Lung microvascular endothelial cell (primary cell): Measurements from ENCODE around the gene OSCP1. TPM values are rescaled to one million over a fixed set of nuclear protein-coding genes. Genes with fewer than 3 reads are reported as not detected.

Experiments used
- DNase-seq, 2 donors: peaks; one replicate each; pipeline versions ENCODE4 v3.0.0 to v3.0.0-alpha.2; 2010; ENCODE audit warnings: low read depth in 2 of 2
- total RNA-seq: library from RNA; depleted of rRNA; stranded (reverse); fragments of >200 nt; gene quantifications from 2 replicates; pipeline ENCODE4 v1.2.1, GENCODE V29; 2014

Gene OSCP1
- total RNA-seq, 1 donor from 2014 or later: 4.2 TPM

DNA sequence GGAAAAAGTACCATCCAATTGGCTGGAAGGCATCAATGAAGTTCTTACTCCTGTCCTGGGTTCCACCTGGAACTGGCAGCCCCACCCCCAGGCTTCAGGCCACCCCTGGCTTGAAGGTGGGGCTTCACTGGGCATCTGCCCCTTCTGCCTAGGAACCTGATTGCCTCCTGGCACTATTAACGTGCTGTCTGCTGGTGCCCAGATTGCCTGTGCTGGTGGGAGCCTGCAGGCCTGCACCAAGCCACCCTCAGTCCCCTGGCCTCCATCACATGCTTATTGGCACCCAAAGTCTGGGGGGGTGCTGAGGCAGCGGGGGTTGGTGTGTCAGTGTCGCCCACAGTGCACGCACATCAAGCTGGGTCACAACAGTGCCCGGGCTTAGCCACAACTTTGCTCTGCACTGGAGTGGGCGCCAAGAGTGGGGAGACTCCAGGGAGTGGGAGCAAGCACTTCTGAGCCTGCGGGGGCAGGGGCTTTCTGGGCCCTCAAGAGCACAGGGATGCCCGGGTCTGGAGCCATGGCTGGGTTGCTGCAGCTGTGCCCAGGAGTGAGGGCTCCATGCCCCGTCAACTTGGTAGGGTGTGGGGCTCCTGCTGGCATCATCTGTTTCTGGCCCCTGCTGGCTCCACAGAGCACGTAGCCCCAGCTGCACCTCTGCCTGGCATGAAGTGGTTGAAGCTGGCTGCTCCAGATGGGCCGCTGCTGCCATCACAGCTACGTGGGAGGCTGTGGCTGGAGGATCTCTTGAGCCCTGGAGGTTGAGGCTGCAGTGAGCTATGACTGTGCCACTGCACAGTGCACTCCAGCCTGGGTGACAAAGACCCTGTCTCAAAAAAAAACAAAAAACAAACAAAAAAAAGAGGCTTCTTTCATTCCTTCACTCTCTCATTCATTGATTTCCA, 48.4 kb downstream of the OSCP1 start:
- no peak for DNase-seq

DNA sequence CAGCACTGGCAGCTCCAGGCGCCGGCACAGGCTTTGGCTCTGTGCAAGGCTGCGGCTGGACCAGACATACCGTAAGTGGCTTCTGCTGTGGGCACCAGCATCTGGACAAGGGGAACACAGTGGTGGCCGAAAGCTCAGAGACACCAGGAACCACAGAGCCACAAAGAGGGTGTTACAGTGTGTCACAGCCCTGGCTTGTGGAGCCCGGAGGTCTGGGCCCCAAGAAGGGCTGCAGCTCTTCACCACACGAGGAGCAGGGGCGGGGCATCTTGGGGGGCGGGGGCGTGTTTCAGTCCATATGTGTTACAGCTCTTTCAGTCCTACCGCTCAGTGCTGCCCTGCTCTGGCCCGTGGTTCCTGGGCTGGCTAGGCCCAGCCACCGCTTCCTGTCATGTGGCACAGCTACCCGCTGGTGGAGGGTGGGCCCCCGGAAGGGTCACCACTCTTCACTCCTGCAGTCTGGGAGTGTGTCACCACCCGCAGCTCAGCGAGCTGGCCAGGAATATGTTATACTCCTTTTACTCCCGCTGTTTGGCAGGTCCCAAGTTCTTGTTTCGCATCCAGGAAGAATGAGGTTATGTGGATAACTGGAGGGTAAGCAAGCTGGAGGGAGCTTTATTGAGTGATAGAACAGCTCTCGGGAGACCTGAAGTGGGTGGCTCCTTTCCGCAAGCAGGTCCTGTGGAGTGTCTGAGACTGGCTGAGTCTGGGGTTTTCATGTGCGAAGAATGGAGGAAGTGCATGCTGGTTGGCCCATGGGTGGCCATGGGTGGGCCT, 49.2 kb downstream of the OSCP1 start:
- DNase-seq: peak; percentile 62 to 65

DNA sequence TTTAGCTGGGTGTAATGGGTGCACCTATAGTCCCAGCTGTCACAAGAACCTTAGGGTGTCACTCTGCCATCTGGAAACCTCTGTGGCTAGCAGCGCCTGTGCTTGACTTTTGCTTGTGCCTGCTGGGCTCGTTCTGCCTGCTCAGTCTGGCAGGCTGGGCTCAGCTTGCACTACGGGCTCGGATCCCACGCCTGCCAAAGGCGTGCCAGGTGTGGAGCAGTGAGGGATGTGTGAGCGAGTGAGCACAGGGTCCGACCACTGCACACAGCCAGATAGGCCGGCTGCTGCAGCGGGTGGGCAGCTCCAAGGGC, 49.8 kb downstream of the OSCP1 start:
- no peak for DNase-seq

- DNase-seq: no peak
Observed at GRCh38 chr1:36398370-36398977, 51.8 kb downstream of the OSCP1 start.

GRCh38 chr1:36397378-36398230, 52.6 kb downstream of the OSCP1 start, which contains the start of gene LSM10:
Gene LSM10 (minus strand): TSS chr1:36397908. CDS start chr1:36394129, 3,779 bp downstream.
- peak; percentile 94 to 96 for DNase-seq

DNA sequence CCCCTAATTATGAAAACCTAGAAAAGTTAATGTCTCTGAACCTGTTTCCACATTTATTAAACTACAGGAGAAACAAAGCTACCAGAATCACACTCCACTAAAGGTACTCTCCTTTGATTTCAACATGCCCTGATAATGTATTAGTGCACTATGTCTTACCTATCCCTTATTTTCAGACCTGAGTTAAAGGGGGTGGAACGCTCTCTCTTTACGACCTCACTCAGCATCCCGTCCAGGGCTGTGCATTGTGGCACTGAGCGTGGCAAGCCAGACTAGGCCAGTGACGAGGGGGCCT, 53.2 kb downstream of the OSCP1 start:
- DNase-seq: no peak

GRCh38 chr1:36396359-36396758, 53.9 kb downstream of the OSCP1 start:
- no peak for DNase-seq

GRCh38 chr1:36393686-36394085, 56.6 kb downstream of the OSCP1 start:
- DNase-seq: no peak

GRCh38 chr1:36392836-36393235, 57.4 kb downstream of the OSCP1 start:
- no peak for DNase-seq

DNA sequence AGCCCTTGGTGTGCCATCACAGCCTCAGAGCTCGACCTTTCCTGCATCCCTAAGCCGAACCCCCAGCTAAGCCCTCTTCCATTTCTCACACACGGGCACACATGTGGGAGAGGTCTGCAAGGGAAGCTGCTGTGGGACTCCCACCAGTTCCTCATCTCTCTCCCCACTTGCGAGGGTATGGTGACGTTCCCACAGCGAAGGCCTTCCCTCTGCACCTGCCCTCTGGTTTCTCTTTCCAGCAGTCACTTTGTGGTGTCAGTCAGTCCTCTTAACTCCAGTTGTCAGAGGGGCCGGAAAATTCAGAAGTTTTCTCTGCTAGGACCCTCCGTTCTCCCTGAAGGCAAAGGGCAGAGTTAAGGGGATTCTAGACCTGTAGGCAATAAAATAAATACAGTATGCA, 59.0 kb downstream of the OSCP1 start:
- DNase-seq: no peak

GRCh38 chr1:36390411-36390810, 59.8 kb downstream of the OSCP1 start:
- no peak for DNase-seq

DNA sequence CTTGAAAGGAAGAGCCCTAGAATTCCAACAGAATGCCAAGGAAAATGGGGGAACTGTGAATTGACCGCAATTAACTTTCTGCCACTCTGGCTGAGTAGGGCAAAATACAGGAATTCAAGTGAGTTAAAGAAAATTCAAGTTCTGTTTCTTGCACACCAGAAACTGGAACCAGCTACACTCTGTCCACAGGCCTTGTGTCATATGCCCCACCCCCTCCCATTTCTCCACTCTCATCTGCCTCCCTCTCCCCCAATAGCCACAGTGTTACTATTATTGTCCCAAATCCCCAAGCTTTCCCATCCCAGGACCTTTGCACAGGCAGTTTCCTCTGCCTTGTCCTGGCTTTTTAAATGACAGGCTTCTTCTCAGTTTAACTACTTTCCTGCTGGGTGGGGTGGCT, 60.3 kb downstream of the OSCP1 start:
- DNase-seq: no peak

DNA sequence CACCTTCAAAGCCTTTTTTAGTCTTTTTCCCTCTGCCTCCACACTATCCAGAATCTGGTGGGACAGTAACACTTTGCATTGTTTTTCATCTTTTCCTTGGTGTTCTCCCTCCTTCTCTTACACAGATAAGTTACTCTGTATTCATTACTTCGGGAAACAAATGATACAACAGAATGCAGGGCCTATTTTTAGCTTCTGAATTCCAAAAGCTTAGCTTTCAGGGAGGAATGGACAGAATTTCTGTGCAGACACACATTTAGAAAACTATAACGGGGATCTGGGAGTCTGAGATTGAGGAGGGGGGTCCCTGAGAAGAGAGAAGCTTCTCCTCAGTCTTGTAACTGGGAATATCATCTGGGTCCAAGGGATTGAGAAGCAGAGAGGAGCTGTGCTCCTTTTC, 61.0 kb downstream of the OSCP1 start:
- no peak for DNase-seq

DNA sequence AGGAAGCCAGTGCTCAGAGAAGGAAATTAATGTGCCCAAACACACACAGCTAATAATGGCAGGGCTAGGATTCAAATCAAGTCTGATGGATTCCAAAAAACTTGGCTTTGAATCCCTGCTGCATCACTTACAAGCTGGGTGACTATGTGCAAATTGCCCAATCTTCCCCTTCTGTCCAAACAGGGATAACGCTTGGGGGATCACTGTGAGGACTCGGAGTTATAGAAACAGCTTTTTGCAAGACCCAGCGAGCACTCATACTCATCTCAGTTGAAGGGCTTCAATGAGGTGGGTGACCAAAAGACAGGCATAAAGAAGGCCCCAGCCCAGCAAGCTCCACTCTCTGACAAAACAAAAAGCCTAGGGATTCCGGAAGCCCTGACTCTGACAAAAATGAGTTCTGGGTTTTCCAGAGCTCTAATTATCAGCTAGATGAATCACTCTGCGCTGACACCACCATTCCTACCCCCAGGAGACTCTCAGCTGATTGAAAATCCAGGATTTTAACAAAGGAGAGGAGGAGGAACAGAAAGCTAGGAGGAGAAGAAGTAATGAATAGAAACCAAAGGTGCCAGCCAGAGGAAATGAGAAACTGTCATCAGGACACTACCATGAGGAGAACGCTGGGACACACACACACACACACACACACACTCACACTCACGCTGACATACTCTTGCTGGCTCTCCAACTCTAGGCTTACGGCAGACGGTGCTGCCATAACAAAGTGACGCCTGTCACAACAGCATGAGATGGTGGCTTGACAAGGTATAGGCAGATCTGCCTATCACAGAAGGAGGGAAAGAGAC, 62.9 kb downstream of the OSCP1 start:
- DNase-seq: peak; percentile 74 to 75

DNA sequence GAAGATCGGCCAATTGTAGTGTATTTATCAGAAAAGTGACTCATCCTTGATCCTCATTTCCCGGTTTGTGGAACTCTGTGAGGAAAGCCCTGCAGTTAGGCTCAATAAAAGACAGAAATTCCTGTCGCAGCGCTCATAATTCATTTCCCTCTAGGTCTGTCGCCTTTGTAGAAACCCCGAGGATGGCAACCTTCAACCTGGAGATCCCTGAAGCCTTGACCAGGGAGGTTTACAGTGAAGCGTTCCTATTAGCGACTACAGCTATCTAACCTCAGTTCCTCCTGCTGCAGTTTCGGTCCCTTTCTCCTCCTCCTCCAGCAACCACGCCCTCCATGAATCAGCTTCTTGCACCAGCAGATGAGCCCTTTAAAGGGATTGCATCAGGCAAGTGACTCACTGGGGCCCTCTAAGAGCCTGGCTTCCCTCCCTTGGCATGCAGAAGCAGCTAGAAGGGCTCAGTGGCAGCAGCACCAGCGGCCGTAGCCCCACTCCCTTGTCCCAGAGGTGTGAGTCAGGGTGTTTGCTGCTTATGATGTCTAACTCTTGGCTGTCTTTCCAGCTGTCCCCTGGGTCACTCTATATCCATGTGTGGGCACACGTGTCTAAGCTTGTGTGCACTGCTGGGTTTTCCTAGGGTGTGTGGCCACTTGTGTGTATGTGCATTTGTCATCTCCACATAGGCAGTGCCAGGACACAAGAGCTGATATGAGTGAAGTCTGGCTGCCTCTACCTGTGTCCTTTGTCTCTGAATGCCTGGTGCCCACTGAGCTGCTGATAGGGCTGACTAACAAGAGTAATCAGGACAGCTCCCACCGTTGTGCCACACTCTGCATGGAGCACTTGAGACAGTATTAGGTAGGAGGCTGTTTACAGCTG, 63.7 kb downstream of the OSCP1 start:
- DNase-seq: peak; percentile 61 to 99

GRCh38 chr1:36385410-36386264, 64.6 kb downstream of the OSCP1 start, which contains the start of gene STK40:
Gene STK40 (minus strand): TSS chr1:36385924. CDS start chr1:36361332, 24,592 bp downstream.
- peak; percentile 100 for DNase-seq

DNA sequence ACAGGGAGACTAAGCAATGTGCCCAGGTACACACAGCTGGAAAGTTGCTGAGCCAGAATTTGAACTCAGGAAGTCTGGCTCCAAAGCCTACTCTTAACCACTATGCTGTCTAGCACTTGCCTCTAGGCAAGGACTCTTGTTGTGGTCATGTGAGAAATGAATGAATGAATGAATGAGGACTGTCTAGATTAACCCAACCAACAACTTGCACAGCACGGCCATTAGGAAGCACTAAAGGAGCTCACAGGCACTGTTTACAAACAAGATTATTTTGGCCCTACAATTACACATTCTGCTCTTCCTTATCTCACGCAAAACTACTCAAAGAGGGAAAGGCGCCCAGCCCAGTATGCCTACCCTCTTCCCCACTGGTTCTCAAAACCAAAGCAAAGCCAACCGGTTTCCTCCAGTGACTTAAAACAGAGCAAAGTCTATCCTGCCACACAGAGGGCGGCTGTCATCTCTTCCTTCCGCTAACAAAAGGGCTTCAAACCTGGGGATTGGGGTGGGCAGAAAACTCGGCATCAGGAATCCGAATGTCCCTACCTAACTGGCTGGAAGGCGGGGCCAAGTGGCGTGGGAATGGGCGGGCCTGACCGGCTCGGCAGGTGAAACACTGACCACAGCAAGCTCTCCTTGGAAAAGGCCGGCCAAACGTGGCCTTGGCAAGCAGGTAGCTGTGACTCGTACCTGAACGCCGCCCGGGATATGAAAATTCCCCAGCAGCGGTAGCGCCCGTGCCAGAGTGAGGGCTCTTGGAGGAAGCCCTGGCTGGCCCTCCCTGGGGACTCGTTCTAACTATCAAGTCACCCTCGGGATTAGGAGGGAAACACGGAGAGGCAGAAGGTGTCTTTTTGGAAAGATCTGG, 65.5 kb downstream of the OSCP1 start:
- DNase-seq: peak; percentile 29 to 60

DNA sequence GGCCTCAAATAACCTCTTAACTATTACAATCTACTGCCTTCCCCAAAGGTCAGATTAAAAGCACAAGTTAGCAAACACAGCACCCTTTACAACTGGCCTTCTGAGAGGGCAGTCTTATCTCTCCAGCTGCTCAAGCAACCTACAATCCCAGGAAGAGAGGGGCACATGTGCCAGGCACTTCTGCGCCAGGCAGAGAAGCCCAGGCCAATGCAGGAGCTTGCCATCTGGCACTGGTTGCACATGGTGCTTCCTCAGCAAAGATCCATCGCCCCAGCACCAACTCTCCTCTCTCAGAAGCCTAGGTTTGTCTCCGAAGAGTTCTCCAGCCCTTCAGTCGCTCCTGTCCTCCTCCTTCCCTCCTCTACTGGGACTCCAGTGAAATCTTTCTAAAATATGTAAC, 67.0 kb downstream of the OSCP1 start:
- no peak for DNase-seq
